ENCODE measurements around the gene TPM2. TPM values are rescaled to one million over a fixed set of nuclear protein-coding genes. Genes with fewer than 3 reads are reported as not detected.

TPM2 gene
- polyA plus RNA-seq, 1 of the 3 experiments (the other 2 are of a cell fraction) = 620 TPM

DNA sequence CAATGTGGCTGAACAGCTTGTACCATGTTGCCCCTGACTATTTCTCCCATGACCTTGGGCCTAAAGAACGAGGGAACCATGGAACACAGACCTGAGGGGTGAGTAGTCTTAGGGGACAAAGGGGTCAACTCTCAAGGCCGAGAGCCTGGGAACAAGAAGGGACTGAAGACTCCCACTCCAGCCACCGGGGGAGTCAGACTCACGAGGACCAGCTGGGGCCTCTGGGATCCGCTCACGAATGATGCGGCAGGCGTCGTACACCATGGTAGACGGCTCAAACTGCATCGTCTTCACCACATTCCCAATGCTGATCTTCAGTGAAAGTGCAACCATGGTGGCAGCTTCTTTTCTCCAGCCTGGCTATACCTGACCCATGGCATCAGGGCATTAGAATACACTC lies 35.6 kb upstream of the TPM2 start:
- H3K27ac ChIP-seq (ENCODE audit: low read depth in 2 of 2, low read length in 1 of 2) = no peak overlapping the region
- H3K79me2 ChIP-seq (ENCODE audit: insufficient read depth) = peaks cover 77% of the 10 kb centered on the region
- no peak overlapping the region for H2AFZ ChIP-seq (ENCODE audit: low read depth)
- DNase-seq = no peak
- peaks cover 24% of the 10 kb centered on the region for H3F3A ChIP-seq (replicated peaks; ENCODE audit: insufficient read depth)
- H3K4me1 ChIP-seq (ENCODE audit: control insufficient read depth in 1 of 2, insufficient read depth in 2 of 2, low read depth in 1 of 2, low read length in 1 of 2) = peaks cover 27 to 28% of the 10 kb centered on the region in 2 experiments
- peaks cover 55 to 56% of the 10 kb centered on the region in 2 experiments for H3K36me3 ChIP-seq (replicated peaks in 1 of 2; ENCODE audit: control insufficient read depth in 1 of 2, insufficient read depth in 2 of 2, low read length in 1 of 2)
- H3K4me3 ChIP-seq (ENCODE audit: low read depth in 2 of 2, low read length in 1 of 2) = no peak overlapping the region
- POLR2A ChIA-PET = no interaction called here
- no peaks in the 10 kb centered on the region for H3K9me2 ChIP-seq
- WGBS (ENCODE audit: low lambda C conversion rate) = 94% methylated on average over 11 of the region's 11 CpGs
- H3K4me2 ChIP-seq = no peak overlapping the region
- no peak overlapping the region for H3K9ac ChIP-seq
- TF ChIP-seq, protein P1, sequence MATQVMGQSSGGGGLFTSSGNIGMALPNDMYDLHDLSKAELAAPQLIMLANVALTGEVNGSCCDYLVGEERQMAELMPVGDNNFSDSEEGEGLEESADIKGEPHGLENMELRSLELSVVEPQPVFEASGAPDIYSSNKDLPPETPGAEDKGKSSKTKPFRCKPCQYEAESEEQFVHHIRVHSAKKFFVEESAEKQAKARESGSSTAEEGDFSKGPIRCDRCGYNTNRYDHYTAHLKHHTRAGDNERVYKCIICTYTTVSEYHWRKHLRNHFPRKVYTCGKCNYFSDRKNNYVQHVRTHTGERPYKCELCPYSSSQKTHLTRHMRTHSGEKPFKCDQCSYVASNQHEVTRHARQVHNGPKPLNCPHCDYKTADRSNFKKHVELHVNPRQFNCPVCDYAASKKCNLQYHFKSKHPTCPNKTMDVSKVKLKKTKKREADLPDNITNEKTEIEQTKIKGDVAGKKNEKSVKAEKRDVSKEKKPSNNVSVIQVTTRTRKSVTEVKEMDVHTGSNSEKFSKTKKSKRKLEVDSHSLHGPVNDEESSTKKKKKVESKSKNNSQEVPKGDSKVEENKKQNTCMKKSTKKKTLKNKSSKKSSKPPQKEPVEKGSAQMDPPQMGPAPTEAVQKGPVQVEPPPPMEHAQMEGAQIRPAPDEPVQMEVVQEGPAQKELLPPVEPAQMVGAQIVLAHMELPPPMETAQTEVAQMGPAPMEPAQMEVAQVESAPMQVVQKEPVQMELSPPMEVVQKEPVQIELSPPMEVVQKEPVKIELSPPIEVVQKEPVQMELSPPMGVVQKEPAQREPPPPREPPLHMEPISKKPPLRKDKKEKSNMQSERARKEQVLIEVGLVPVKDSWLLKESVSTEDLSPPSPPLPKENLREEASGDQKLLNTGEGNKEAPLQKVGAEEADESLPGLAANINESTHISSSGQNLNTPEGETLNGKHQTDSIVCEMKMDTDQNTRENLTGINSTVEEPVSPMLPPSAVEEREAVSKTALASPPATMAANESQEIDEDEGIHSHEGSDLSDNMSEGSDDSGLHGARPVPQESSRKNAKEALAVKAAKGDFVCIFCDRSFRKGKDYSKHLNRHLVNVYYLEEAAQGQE (IDR thresholded peaks at IDR 0.05; ENCODE audit: low read depth, low read length) = no peak
- TF ChIP-seq SMC3 (IDR thresholded peaks at IDR 0.05; ENCODE audit: low read depth, low read length) (no peak), MEF2A (IDR thresholded peaks at IDR 0.05; ENCODE audit: borderline replicate concordance, low read depth) (no peak), ELF1 (IDR thresholded peaks at IDR 0.05) (no peak), ZBTB33 (IDR thresholded peaks at IDR 0.05; ENCODE audit: borderline replicate concordance, low read depth) (no peak), TEAD4 (IDR thresholded peaks at IDR 0.05; ENCODE audit: borderline replicate concordance, insufficient read depth) (no peak), EP300 (IDR thresholded peaks at IDR 0.05; ENCODE audit: borderline replicate concordance in 1 of 2, low read depth in 1 of 2, low read length in 1 of 2) (no peak), USF2 (IDR thresholded peaks at IDR 0.05; ENCODE audit: borderline replicate concordance, low read depth, low read length) (no peak), FOSL2 (IDR thresholded peaks at IDR 0.05; ENCODE audit: borderline replicate concordance, low read depth) (no peak), GABPA (IDR thresholded peaks at IDR 0.05; ENCODE audit: low read depth) (no peak), RAD21 (IDR thresholded peaks at IDR 0.05; ENCODE audit: low read length) (no peak), RXRA (IDR thresholded peaks at IDR 0.05; ENCODE audit: borderline replicate concordance, low read depth) (no peak)
- TF ChIP-seq, protein P2, sequence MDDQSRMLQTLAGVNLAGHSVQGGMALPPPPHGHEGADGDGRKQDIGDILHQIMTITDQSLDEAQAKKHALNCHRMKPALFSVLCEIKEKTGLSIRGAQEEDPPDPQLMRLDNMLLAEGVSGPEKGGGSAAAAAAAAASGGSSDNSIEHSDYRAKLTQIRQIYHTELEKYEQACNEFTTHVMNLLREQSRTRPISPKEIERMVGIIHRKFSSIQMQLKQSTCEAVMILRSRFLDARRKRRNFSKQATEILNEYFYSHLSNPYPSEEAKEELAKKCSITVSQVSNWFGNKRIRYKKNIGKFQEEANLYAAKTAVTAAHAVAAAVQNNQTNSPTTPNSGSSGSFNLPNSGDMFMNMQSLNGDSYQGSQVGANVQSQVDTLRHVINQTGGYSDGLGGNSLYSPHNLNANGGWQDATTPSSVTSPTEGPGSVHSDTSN (IDR thresholded peaks at IDR 0.05) = no peak
- peaks cover 14% of the 10 kb centered on the region for H4K20me1 ChIP-seq (ENCODE audit: insufficient read depth)
- no peaks in the 10 kb centered on the region for H3K27me3 ChIP-seq (ENCODE audit: insufficient read depth)
- CTCF ChIA-PET = interaction anchor here (1.0 to 9.7 kb wide), 5 partner anchors 10 to 67 kb away, joined by 3 to 103 read pairs (median 5); partner anchors contain the start of genes CCDC107 and RMRP
- H3K9me3 ChIP-seq = no peaks in the 10 kb centered on the region

All from SK-N-SH (cell line).